K562 (cell line): ENCODE data around the gene CCDC68. TPM values are rescaled to one million over a fixed set of nuclear protein-coding genes. Genes with fewer than 3 reads are reported as not detected.

Experiments used
- ATAC-seq: fragments of 200-7000 bp; cut with Tn5 transposase; 3 replicates; pipeline ENCODE4 v1.9.1; 2020; ENCODE audit warnings: moderate library complexity
- BruUV-seq: library from RNA; stranded (reverse); fragments of 400-500 nt; replicated peaks from 2 replicates; lab custom pipeline; 2021; lab: Mats Ljungman, UMichigan
- CTCF ChIA-PET: fragments of 300-600 bp; formaldehyde crosslinking; extraction: SDS; loops from one replicate; lab custom pipeline; 2021; ENCODE audit warnings: low intra/inter-chr PET ratio; lab: Yijun Ruan, JAX
- POLR2A ChIA-PET: fragments of 300-600, 350-650 bp; sonication (Branson Sonifier 250); formaldehyde crosslinking; extraction: SDS; loops from one replicate; lab custom pipeline; 2021; ENCODE audit warnings: antibody characterized with exemption, inconsistent platforms; lab: Yijun Ruan, JAX
- DNase-seq, 4 experiments: peaks; one replicate each; pipeline versions ENCODE4 v3.0.0 to v3.0.0-alpha.2; 2011 to 2018; ENCODE audit warnings: low spot score in 3 of 4, mixed read lengths in 3 of 4; ENCODE audit errors: extremely low read depth in 1 of 4
- FAIRE-seq: peaks from 2 replicates; lab custom pipeline; 2011; peaks lifted over from hg19 to GRCh38; lab: Jason Lieb, UNC
- H2AFZ ChIP-seq: 2 replicates; pipeline ENCODE4 v1.6.0; 2011; ENCODE audit warnings: low read depth, low read length, control low read depth, inconsistent platforms
- H3K27ac ChIP-seq: fragments of 200-600 bp; 3 replicates; pipeline ENCODE4 v1.8.0; 2011; ENCODE audit warnings: low read depth, mild to moderate bottlenecking, control low read depth, inconsistent platforms, low read length, moderate library complexity, mixed read lengths; ENCODE audit errors: extremely low read depth
- H3K27me3 ChIP-seq, 2 experiments: fragments of 300-600 bp in 1 of 2; 2 replicates in 1 of 2; 3 replicates in 1 of 2; pipeline versions ENCODE4 v1.6.0 to v1.8.0; 2011; ENCODE audit warnings: inconsistent platforms in 2 of 2, low read length in 2 of 2, mild to moderate bottlenecking in 1 of 2, mixed read lengths in 1 of 2, moderate library complexity in 1 of 2; ENCODE audit not compliant: control insufficient read depth in 2 of 2, insufficient read depth in 2 of 2
- H3K36me3 ChIP-seq: fragments of 300-600 bp; 3 replicates; pipeline ENCODE4 v1.8.0; 2011; ENCODE audit warnings: mild to moderate bottlenecking, low read length, inconsistent platforms; ENCODE audit not compliant: control insufficient read depth, insufficient read depth
- H3K4me1 ChIP-seq, 2 experiments: fragments of 200-600 bp in 1 of 2; replicated peaks in 1 of 2; 2 replicates in 1 of 2; 3 replicates in 1 of 2; pipeline versions ENCODE4 v1.5.1 to v1.8.0; 2011; ENCODE audit warnings: inconsistent platforms in 2 of 2, low read length in 2 of 2, mild to moderate bottlenecking in 1 of 2, mixed read lengths in 1 of 2, moderate library complexity in 1 of 2; ENCODE audit not compliant: control insufficient read depth in 2 of 2, insufficient read depth in 2 of 2
- H3K4me2 ChIP-seq: 2 replicates; pipeline ENCODE4 v1.6.1; 2011; ENCODE audit warnings: low read length, control low read depth, inconsistent platforms, mixed read lengths; ENCODE audit not compliant: insufficient read depth
- H3K4me3 ChIP-seq: fragments of 200-600 bp; sonication (generic), shearing (Covaris generic); 2 replicates; pipeline ENCODE4 v1.5.1; 2016; ENCODE audit warnings: control low read depth, inconsistent platforms
- H3K79me2 ChIP-seq: fragments of 200-600 bp; 3 replicates; pipeline ENCODE4 v1.8.0; 2011; ENCODE audit warnings: low read length, inconsistent platforms; ENCODE audit not compliant: control insufficient read depth, insufficient read depth
- H3K9ac ChIP-seq, 2 experiments: 2 replicates each; pipeline versions ENCODE4 v1.6.0 to v1.6.1; 2011; ENCODE audit warnings: low read depth in 2 of 2, low read length in 2 of 2, control low read depth in 1 of 2, inconsistent platforms in 1 of 2, mild to moderate bottlenecking in 1 of 2, mixed read lengths in 1 of 2; ENCODE audit not compliant: insufficient read depth in 1 of 2
- H3K9me1 ChIP-seq: one replicate; pipeline ENCODE4 v1.6.0; 2011; ENCODE audit warnings: inconsistent platforms, mild to moderate bottlenecking, low read length, moderate library complexity; ENCODE audit not compliant: control insufficient read depth, insufficient read depth
- H3K9me3 ChIP-seq: replicated peaks from 2 replicates; pipeline ENCODE4 v1.5.1; 2011; ENCODE audit warnings: low read depth, low read length, inconsistent platforms; ENCODE audit not compliant: control insufficient read depth, insufficient read depth
- H4K20me1 ChIP-seq: replicated peaks from 2 replicates; pipeline ENCODE4 v1.6.1; 2011; ENCODE audit warnings: low read length, inconsistent platforms, mixed read lengths; ENCODE audit not compliant: control insufficient read depth, insufficient read depth
- BCOR ChIP-seq: fragments of 450-650 bp; IDR thresholded peaks from 2 replicates; pipeline ENCODE4 v1.6.1; 2016
- BMI1 ChIP-seq: fragments of 150-350 bp; IDR thresholded peaks from 2 replicates; pipeline ENCODE4 v1.6.1; 2014; ENCODE audit warnings: low read length
- CREM ChIP-seq: IDR thresholded peaks from 2 replicates; pipeline ENCODE4 v1.6.1; 2014; ENCODE audit warnings: antibody characterized with exemption, low read depth
- MYC ChIP-seq, 2 experiments: fragments of 250-450 bp in 1 of 2; sonication (Bioruptor Pico) in 1 of 2; IDR thresholded peaks; 2 replicates each; pipeline versions ENCODE4 v1.5.1 to v1.6.1; 2012 to 2021; ENCODE audit warnings: low read depth in 2 of 2, borderline replicate concordance in 1 of 2, improper control_type of control experiment in 1 of 2, low read length in 1 of 2, mild to moderate bottlenecking in 1 of 2, moderate library complexity in 1 of 2
- NFE2 ChIP-seq: IDR thresholded peaks from 2 replicates; pipeline ENCODE4 v1.6.1; 2014; ENCODE audit warnings: antibody characterized with exemption, low read depth
- SMARCC2 ChIP-seq: fragments of 450-650 bp; IDR thresholded peaks from 2 replicates; pipeline ENCODE4 v1.6.1; 2017; ENCODE audit warnings: antibody characterized with exemption, moderate library complexity, mild to moderate bottlenecking, low read depth
- THAP7 ChIP-seq: fragments of 250-450 bp; sonication (Bioruptor Pico); IDR thresholded peaks from 2 replicates; pipeline ENCODE4 v1.5.0; 2021
- USF2 ChIP-seq: sonication (generic); formaldehyde crosslinking; IDR thresholded peaks from 2 replicates; pipeline ENCODE4 v1.5.0; 2020; ENCODE audit warnings: missing genetic modification reagents
- ZNF586 ChIP-seq: fragments of 450-650 bp; formaldehyde crosslinking; conservative IDR thresholded peaks from 2 replicates; pipeline ENCODE4 v1.4.0; 2020; ENCODE audit warnings: mild to moderate bottlenecking, moderate library complexity
- WGBS: fragments of 100-300 bp; shearing (Covaris generic); methylation state at CpG from one replicate; pipeline ENCODE4 v1.1.6; 2016; ENCODE audit warnings: low coverage, mixed read lengths; ENCODE audit not compliant: insufficient coverage; ENCODE audit errors: missing lambda C conversion rate; 5-methylcytosine and 5-hydroxymethylcytosine counted together
- in situ Hi-C: fragments of 300-500 bp; cut with MboI; formaldehyde crosslinking; loops from 4 replicates; pipeline ENCODE4 v1.15.0; 2018; ENCODE audit warnings: inconsistent platforms, mixed read lengths
- intact Hi-C: fragments of 100-400 bp; cut with micrococcal nuclease; formaldehyde crosslinking; loops from 2 replicates; pipeline ENCODE4 v1.14.2; 2022
- polyA plus RNA-seq, 8 experiments: library from polyadenylated mRNA; depleted of rRNA in 4 of 8; stranded (reverse) in 5 of 8; unstranded in 3 of 8; fragments of >200 nt; fragmentation: Nextera tagmentation in 2 of 8; fragmentation: Illumina TruSeq in 1 of 8; extraction: Ambion mirVana in 2 of 8; extraction: Trizol in 1 of 8; gene quantifications; 2 replicates each; pipeline versions ENCODE4 v1.2.1 to v1.2.3, GENCODE V29; 2011 to 2014; ENCODE audit warnings: inconsistent platforms in 1 of 8, missing spikeins in 1 of 8
- total RNA-seq, 7 experiments: library from RNA; depleted of rRNA in 6 of 7; stranded (reverse); fragments of >200 nt in 6 of 7; fragmentation: Illumina TruSeq in 2 of 7; extraction: Trizol in 2 of 7; gene quantifications; 2 replicates each; pipeline versions ENCODE4 v1.2.1 to v1.2.3, GENCODE V29; 2011 to 2021; ENCODE audit warnings: low replicate concordance in 1 of 7
- TF ChIP-seq, protein P1 (sequence below): sonication (generic); formaldehyde crosslinking; IDR thresholded peaks from 2 replicates; pipeline ENCODE4 v1.8.0; 2023; ENCODE audit warnings: mild to moderate bottlenecking, missing genetic modification reagents
- TF ChIP-seq, protein P2 (sequence below), 2 experiments: fragments of 450-650 bp in 1 of 2; sonication (generic) in 1 of 2; formaldehyde crosslinking in 1 of 2; IDR thresholded peaks; 2 replicates each; pipeline versions ENCODE4 v1.7.1 to v1.9.0; 2016 to 2022; ENCODE audit warnings: inconsistent platforms in 1 of 2, mild to moderate bottlenecking in 1 of 2, missing genetic modification reagents in 1 of 2

The CCDC68 gene
- total and polyA plus RNA-seq, 9 of the 15 experiments (the other 6 are each of a cell fraction or from before 2014, with no cell fraction given): 0.28 to 4.5 (median 1.4) TPM

- no peak overlapping the region for H2AFZ ChIP-seq
- no peak for ATAC-seq
- TF ChIP-seq NFE2 (no peak), BMI1 (no peak), MYC (IDR thresholded peaks at IDR 0.05; ENCODE audit: low read depth, low read length) (no peak), MYC (CRISPR knock-in tag; IDR thresholded peaks at IDR 0.05; ENCODE audit: borderline replicate concordance, low read depth) (no peak), BCOR (no peak), USF2 (CRISPR knock-in tag) (no peak), ZNF586 (no peak), THAP7 (no peak), CREM (no peak), SMARCC2 (no peak)
- TF ChIP-seq, protein P1, sequence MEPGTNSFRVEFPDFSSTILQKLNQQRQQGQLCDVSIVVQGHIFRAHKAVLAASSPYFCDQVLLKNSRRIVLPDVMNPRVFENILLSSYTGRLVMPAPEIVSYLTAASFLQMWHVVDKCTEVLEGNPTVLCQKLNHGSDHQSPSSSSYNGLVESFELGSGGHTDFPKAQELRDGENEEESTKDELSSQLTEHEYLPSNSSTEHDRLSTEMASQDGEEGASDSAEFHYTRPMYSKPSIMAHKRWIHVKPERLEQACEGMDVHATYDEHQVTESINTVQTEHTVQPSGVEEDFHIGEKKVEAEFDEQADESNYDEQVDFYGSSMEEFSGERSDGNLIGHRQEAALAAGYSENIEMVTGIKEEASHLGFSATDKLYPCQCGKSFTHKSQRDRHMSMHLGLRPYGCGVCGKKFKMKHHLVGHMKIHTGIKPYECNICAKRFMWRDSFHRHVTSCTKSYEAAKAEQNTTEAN (CRISPR knock-in tag): no peak
- TF ChIP-seq, protein P2, sequence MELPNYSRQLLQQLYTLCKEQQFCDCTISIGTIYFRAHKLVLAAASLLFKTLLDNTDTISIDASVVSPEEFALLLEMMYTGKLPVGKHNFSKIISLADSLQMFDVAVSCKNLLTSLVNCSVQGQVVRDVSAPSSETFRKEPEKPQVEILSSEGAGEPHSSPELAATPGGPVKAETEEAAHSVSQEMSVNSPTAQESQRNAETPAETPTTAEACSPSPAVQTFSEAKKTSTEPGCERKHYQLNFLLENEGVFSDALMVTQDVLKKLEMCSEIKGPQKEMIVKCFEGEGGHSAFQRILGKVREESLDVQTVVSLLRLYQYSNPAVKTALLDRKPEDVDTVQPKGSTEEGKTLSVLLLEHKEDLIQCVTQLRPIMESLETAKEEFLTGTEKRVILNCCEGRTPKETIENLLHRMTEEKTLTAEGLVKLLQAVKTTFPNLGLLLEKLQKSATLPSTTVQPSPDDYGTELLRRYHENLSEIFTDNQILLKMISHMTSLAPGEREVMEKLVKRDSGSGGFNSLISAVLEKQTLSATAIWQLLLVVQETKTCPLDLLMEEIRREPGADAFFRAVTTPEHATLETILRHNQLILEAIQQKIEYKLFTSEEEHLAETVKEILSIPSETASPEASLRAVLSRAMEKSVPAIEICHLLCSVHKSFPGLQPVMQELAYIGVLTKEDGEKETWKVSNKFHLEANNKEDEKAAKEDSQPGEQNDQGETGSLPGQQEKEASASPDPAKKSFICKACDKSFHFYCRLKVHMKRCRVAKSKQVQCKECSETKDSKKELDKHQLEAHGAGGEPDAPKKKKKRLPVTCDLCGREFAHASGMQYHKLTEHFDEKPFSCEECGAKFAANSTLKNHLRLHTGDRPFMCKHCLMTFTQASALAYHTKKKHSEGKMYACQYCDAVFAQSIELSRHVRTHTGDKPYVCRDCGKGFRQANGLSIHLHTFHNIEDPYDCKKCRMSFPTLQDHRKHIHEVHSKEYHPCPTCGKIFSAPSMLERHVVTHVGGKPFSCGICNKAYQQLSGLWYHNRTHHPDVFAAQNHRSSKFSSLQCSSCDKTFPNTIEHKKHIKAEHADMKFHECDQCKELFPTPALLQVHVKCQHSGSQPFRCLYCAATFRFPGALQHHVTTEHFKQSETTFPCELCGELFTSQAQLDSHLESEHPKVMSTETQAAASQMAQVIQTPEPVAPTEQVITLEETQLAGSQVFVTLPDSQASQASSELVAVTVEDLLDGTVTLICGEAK (IDR thresholded peaks at IDR 0.05): no peak
- TF ChIP-seq, protein P2 (CRISPR knock-in tag; IDR thresholded peaks at IDR 0.05): no peak
Measured at GRCh38 chr18:54973046-54973445, 13.8 kb upstream of the CCDC68 start.

More at GRCh38 chr18:54973046-54973445, 13.8 kb upstream of the CCDC68 start:
- CTCF ChIA-PET: no interaction called here
- H4K20me1 ChIP-seq: no peaks in the 10 kb centered on the region
- 54% methylated on average over 6 of the region's 7 CpGs for WGBS
- no peaks in the 10 kb centered on the region for H3K4me1 ChIP-seq
- H3K9me3 ChIP-seq: no peaks in the 10 kb centered on the region
- H3K4me2 ChIP-seq: no peak overlapping the region
- intact Hi-C loops: no loop called here
- DNase-seq (no peak), FAIRE-seq (no peak)
- H3K9me1 ChIP-seq: no peaks in the 10 kb centered on the region
- no peaks in the 10 kb centered on the region for H3K36me3 ChIP-seq
- H3K79me2 ChIP-seq: no peaks in the 10 kb centered on the region
- no peak overlapping the region for H3K9ac ChIP-seq
- BruUV-seq: no TSS peak
- H3K4me3 ChIP-seq: no peak overlapping the region
- no peaks in the 10 kb centered on the region for H3K27me3 ChIP-seq
- POLR2A ChIA-PET: no interaction called here
- in situ Hi-C loops: no loop called here
- H3K27ac ChIP-seq: no peak overlapping the region
